H1 (cell line): Measurements from ENCODE around the gene QDPR. TPM values are rescaled to one million over a fixed set of nuclear protein-coding genes. Genes with fewer than 3 reads are reported as not detected.

Experiments used
- CBX8 ChIP-seq: fragments of 300-800, 300-1000 bp; sonication (generic); IDR thresholded peaks from 2 replicates; pipeline ENCODE4 v1.7.1; 2016; ENCODE audit warnings: low read depth, low read length, borderline replicate concordance
- CHD2 ChIP-seq: IDR thresholded peaks from 2 replicates; pipeline ENCODE4 v1.6.1; 2012; ENCODE audit warnings: low read length, improper control_type of control experiment
- CHD7 ChIP-seq: fragments of 300-600 bp; sonication (generic); IDR thresholded peaks from 2 replicates; pipeline ENCODE4 v1.7.1; 2012; ENCODE audit warnings: low read length, moderate library complexity, mild to moderate bottlenecking, inconsistent platforms; ENCODE audit not compliant: insufficient replicate concordance
- E2F6 ChIP-seq: IDR thresholded peaks from 2 replicates; pipeline ENCODE4 v1.6.1; 2012; ENCODE audit warnings: inconsistent platforms
- EGR1 ChIP-seq: IDR thresholded peaks from 2 replicates; pipeline ENCODE4 v1.6.1; 2011; ENCODE audit warnings: low read depth, low read length, borderline replicate concordance
- FOSL1 ChIP-seq: IDR thresholded peaks from 2 replicates; pipeline ENCODE4 v1.6.1; 2011; ENCODE audit warnings: mild to moderate bottlenecking, low read depth, low read length, moderate library complexity; ENCODE audit not compliant: insufficient read depth
- HDAC6 ChIP-seq: IDR thresholded peaks from one replicate; pipeline ENCODE4 v1.7.1; 2012; ENCODE audit warnings: low read depth, mild to moderate bottlenecking, inconsistent platforms, low read length, moderate library complexity
- NRF1 ChIP-seq: IDR thresholded peaks from 2 replicates; pipeline ENCODE4 v1.6.1; 2011; ENCODE audit warnings: mild to moderate bottlenecking, low read depth, low read length, improper control_type of control experiment
- RAD21 ChIP-seq, 2 experiments: IDR thresholded peaks in 1 of 2; conservative IDR thresholded peaks in 1 of 2; 2 replicates each; pipeline ENCODE4 v1.6.1; 2011; ENCODE audit warnings: low read depth in 2 of 2, low read length in 2 of 2, improper control_type of control experiment in 1 of 2, inconsistent platforms in 1 of 2, mild to moderate bottlenecking in 1 of 2, moderate library complexity in 1 of 2
- YY1 ChIP-seq: IDR thresholded peaks from 2 replicates; pipeline ENCODE4 v1.6.1; 2011; ENCODE audit warnings: low read depth, mild to moderate bottlenecking, low read length
- polyA plus RNA-seq, 7 experiments: library from polyadenylated mRNA; depleted of rRNA in 3 of 7; stranded (reverse) in 5 of 7; unstranded in 2 of 7; fragments of >200 nt in 5 of 7; fragments of 200-250 nt in 2 of 7; gene quantifications; 1 replicate in 5 of 7; 2 replicates in 1 of 7; 4 replicates in 1 of 7; pipeline versions ENCODE4 v1.2.1 to v1.2.3, GENCODE V29; 2011 to 2013; ENCODE audit warnings: missing spikeins in 2 of 7, mixed read lengths in 2 of 7
- total RNA-seq: library from RNA; stranded (reverse); fragmentation: NEBNext Ultra II Directional; extraction: Animal tissue kit (Norgen Biotek cat#: 25700); gene quantifications from 2 replicates; pipeline ENCODE4 v1.2.1, GENCODE V29; 2021

QDPR gene
- total and polyA plus RNA-seq, 2 of the 8 experiments (the other 6 are each of a cell fraction or from before 2014, with no cell fraction given) = 33.6 to 35.9 TPM

GRCh38 chr4:17447675-17448298, 64.1 kb downstream of the QDPR start (continued):
- TF ChIP-seq CHD7 (no peak), EGR1 (no peak), E2F6 (no peak), NRF1 (no peak), RAD21 (IDR thresholded peaks at IDR 0.05 in 1 of 2, conservative IDR thresholded peaks at IDR 0.05 in 1 of 2; ENCODE audit: low read depth in 2 of 2, low read length in 2 of 2) (peak; percentile 93 to 95), CHD2 (no peak), FOSL1 (no peak), HDAC6 (no peak), CBX8 (no peak), YY1 (no peak)
